Left ventricle myocardium inferior (tissue), 1 donor: Measurements from ENCODE around the gene CEP68. TPM values are rescaled to one million over a fixed set of nuclear protein-coding genes. Genes with fewer than 3 reads are reported as not detected.

Experiments used
- DNase-seq: peaks from one replicate; pipeline ENCODE4 v3.0.0-alpha.2; 2020
- H3K27ac ChIP-seq: fragments of 200-600 bp; replicated peaks from 2 replicates; pipeline ENCODE4 v1.8.0; 2021
- H3K27me3 ChIP-seq: fragments of 200-600 bp; 2 replicates; pipeline ENCODE4 v1.8.0; 2021; ENCODE audit warnings: low read depth
- H3K36me3 ChIP-seq: fragments of 200-600 bp; 2 replicates; pipeline ENCODE4 v1.8.0; 2021
- H3K4me1 ChIP-seq: fragments of 200-600 bp; 2 replicates; pipeline ENCODE4 v1.8.0; 2021
- H3K4me3 ChIP-seq: fragments of 200-600 bp; 2 replicates; pipeline ENCODE4 v1.8.0; 2021; ENCODE audit warnings: mild to moderate bottlenecking, moderate library complexity
- H3K9me3 ChIP-seq: fragments of 200-600 bp; replicated peaks from 2 replicates; pipeline ENCODE4 v1.8.0; 2021
- CTCF ChIP-seq: fragments of 200-600 bp; IDR thresholded peaks from 2 replicates; pipeline ENCODE4 v1.8.0; 2021; ENCODE audit warnings: antibody characterized with exemption, mild to moderate bottlenecking, borderline replicate concordance
- intact Hi-C: fragments of 100-400 bp; cut with micrococcal nuclease; formaldehyde crosslinking; loops from one replicate; pipeline ENCODE4 v1.11.0; 2022
- long read RNA-seq: library from polyadenylated mRNA; unstranded; transcript quantifications from one replicate; pipeline ENCODE4 v2.0.0, GENCODE V29; 2021
- total RNA-seq: library from RNA; stranded (reverse); fragmentation: NEBNext Ultra II Directional; extraction: Animal tissue kit (Norgen Biotek cat#: 25700); gene quantifications from one replicate; pipeline ENCODE4 v1.2.1, GENCODE V29; 2021
- donor health status: DM: no; HTN: yes; CAD: no; lungs with severe emphysema.

Gene CEP68
- total RNA-seq: 20.2 TPM
- long read RNA-seq, full-length matches to known transcripts: 10 of 66 reads
- long read RNA-seq, partial matches to known transcripts: 31 of 66 reads
- long read RNA-seq, other reads (novel, unspliced or antisense): 25 of 66 reads

GRCh38 chr2:65056215-65057053, at the start of gene CEP68:
CEP68 (plus strand) TSS chr2:65056416; CDS start chr2:65069445, 13,029 bp downstream.
- Histone ChIP-seq H3K4me3 (peak within 1 kb of the TSS; percentile 94), H3K27ac (peak within 1 kb of the TSS; percentile 95), H3K36me3 (no peaks in the 10 kb centered on the region), H3K9me3 (no peaks in the 10 kb centered on the region), H3K4me1 (peaks cover 61% of the 10 kb centered on the region), H3K27me3 (no peaks in the 10 kb centered on the region)
- peak; percentile 97 for DNase-seq
- intact Hi-C loops: no loop called here
- peak; percentile 15 for TF ChIP-seq CTCF

- intact Hi-C loops: no loop called here
- H3K4me1 ChIP-seq: peaks cover 9% of the 10 kb centered on the region
- TF ChIP-seq CTCF: no peak
- H3K4me3 ChIP-seq: no peak overlapping the region
- no peaks in the 10 kb centered on the region for H3K27me3 ChIP-seq
- H3K27ac ChIP-seq: no peak overlapping the region
- no peak for DNase-seq
- peaks cover 33% of the 10 kb centered on the region for H3K36me3 ChIP-seq
- H3K9me3 ChIP-seq: no peaks in the 10 kb centered on the region
These were observed 42.4 kb upstream of the CEP68 start for GRCh38 chr2:65013776-65014175.

- H3K36me3 ChIP-seq: peaks cover 46% of the 10 kb centered on the region
- H3K27me3 ChIP-seq: no peaks in the 10 kb centered on the region
- H3K4me3 ChIP-seq: no peak overlapping the region
- intact Hi-C loops: no loop called here
- TF ChIP-seq CTCF: no peak
- peaks cover 9% of the 10 kb centered on the region for H3K4me1 ChIP-seq
- no peak for DNase-seq
- no peak overlapping the region for H3K27ac ChIP-seq
- no peaks in the 10 kb centered on the region for H3K9me3 ChIP-seq
These were observed 40.5 kb upstream of the CEP68 start for GRCh38 chr2:65015731-65016130.

GRCh38 chr2:65016789-65017188, 39.4 kb upstream of the CEP68 start:
- Histone ChIP-seq H3K36me3 (peaks cover 52% of the 10 kb centered on the region), H3K4me1 (peaks cover 9% of the 10 kb centered on the region), H3K9me3 (no peaks in the 10 kb centered on the region), H3K27ac (peak overlapping the region; percentile 17), H3K27me3 (no peaks in the 10 kb centered on the region), H3K4me3 (no peak overlapping the region)
- intact Hi-C loops: no loop called here
- no peak for TF ChIP-seq CTCF
- no peak for DNase-seq

- peak; percentile 56 for TF ChIP-seq CTCF
- intact Hi-C loops: no loop called here
- peak overlapping the region; percentile 17 for H3K27ac ChIP-seq
- DNase-seq: no peak
- H3K27me3 ChIP-seq: no peaks in the 10 kb centered on the region
- peaks cover 58% of the 10 kb centered on the region for H3K36me3 ChIP-seq
- H3K9me3 ChIP-seq: no peaks in the 10 kb centered on the region
- H3K4me3 ChIP-seq: no peak overlapping the region
- peaks cover 9% of the 10 kb centered on the region for H3K4me1 ChIP-seq
These were observed 38.9 kb upstream of the CEP68 start for GRCh38 chr2:65017335-65017734.
